Stimulated activated naive B cell treated with anti-CD40 and anti-IgM and Interleukin-4, amounts not matched to agents 10 μg/mL and 1 μg/mL and 100 μg/mL, for 72 hours (primary cell): ENCODE results near the gene ETS1.

Experiments used
- ATAC-seq, 2 donors: fragments of 150-1000 bp; cut with Tn5 transposase; replicated peaks; 2 replicates each; pipeline ENCODE4 v1.10.0; 2021; ENCODE audit warnings: moderate library complexity in 1 of 2
- DNase-seq: peaks from one replicate; pipeline ENCODE4 v3.0.0; 2021
- H3K27ac Mint-ChIP-seq: one replicate; pipeline ENCODE4 v1.8.0; 2022; ENCODE audit warnings: mild to moderate bottlenecking, mixed read lengths
- H3K27me3 Mint-ChIP-seq, 2 donors: one replicate each; pipeline ENCODE4 v1.8.0; 2022; ENCODE audit warnings: mixed read lengths in 2 of 2
- H3K36me3 Mint-ChIP-seq, 2 donors: one replicate each; pipeline ENCODE4 v1.8.0; 2022; ENCODE audit warnings: mixed read lengths in 2 of 2, mild to moderate bottlenecking in 1 of 2
- H3K4me1 Mint-ChIP-seq, 2 donors: one replicate each; pipeline ENCODE4 v1.8.0; 2022; ENCODE audit warnings: mixed read lengths in 2 of 2, mild to moderate bottlenecking in 1 of 2
- H3K4me3 Mint-ChIP-seq, 2 donors: one replicate each; pipeline ENCODE4 v1.8.0; 2022; ENCODE audit warnings: mild to moderate bottlenecking in 2 of 2, mixed read lengths in 2 of 2, moderate library complexity in 1 of 2
- H3K9me3 Mint-ChIP-seq, 2 donors: one replicate each; pipeline ENCODE4 v1.8.0; 2022; ENCODE audit warnings: mixed read lengths in 2 of 2, mild to moderate bottlenecking in 1 of 2

Gene ETS1

GRCh38 chr11:128492461-128492860, 94.9 kb downstream of the ETS1 start:
- H3K27me3 Mint-ChIP-seq = no peaks in the 10 kb centered on the region
- H3K9me3 Mint-ChIP-seq = peaks cover 0 to 4% of the 10 kb centered on the region in 2 donors
- ATAC-seq (no peak), DNase-seq (no peak)
- peaks cover 58 to 70% of the 10 kb centered on the region in 2 donors for H3K4me1 Mint-ChIP-seq
- no peak overlapping the region for H3K4me3 Mint-ChIP-seq
- peaks cover 46 to 59% of the 10 kb centered on the region in 2 donors for H3K36me3 Mint-ChIP-seq
- H3K27ac Mint-ChIP-seq = peak overlapping the region; percentile 89

DNA sequence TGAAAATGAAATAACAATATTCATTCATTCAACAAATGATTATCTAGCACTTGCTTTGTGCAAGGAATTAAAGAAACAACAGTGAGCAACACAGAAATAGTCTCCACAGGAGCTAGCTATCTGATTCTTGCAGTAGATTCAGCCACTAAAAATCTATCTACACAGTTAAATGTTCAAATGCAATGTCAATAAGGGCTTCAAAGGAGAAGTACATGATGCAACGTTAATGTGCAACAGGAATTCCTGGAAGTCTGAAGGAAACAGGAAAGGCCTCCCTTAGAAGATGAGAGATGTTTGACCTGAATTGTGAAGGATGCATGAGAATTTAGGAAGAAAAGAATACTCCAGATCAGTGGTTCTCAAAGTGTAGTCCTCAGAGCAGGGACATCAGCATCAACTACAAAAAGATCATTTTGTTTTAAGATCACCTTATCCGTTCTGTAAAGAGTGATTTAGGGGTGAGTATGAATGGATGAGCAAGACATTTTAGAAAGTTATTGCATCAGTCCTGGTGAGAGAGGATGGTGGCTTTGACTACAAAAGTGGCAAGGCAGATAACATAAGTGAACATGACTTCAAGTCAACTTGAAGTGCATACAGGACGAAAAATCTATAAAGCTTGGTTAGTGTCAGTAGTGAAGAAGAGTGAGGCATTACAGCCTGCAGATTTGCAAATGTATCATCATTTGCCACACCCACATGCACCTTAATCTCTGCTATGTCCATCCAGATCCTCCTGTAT, 96.0 kb downstream of the ETS1 start:
- DNase-seq (no peak), ATAC-seq (no peak)
- H3K27me3 Mint-ChIP-seq = no peaks in the 10 kb centered on the region
- H3K36me3 Mint-ChIP-seq = peaks cover 52 to 69% of the 10 kb centered on the region in 2 donors
- peaks cover 0 to 4% of the 10 kb centered on the region in 2 donors for H3K9me3 Mint-ChIP-seq
- peak overlapping the region; percentile 69 for H3K27ac Mint-ChIP-seq
- H3K4me3 Mint-ChIP-seq = no peak overlapping the region
- H3K4me1 Mint-ChIP-seq = peaks cover 51 to 63% of the 10 kb centered on the region in 2 donors

GRCh38 chr11:128490092-128490491, 97.3 kb downstream of the ETS1 start:
- Mint-ChIP-seq H3K4me1 (peaks cover 53 to 63% of the 10 kb centered on the region in 2 donors), H3K27ac (peak overlapping the region; percentile 77), H3K4me3 (no peak overlapping the region), H3K36me3 (peaks cover 59 to 75% of the 10 kb centered on the region in 2 donors), H3K27me3 (no peaks in the 10 kb centered on the region), H3K9me3 (peaks cover 0 to 1% of the 10 kb centered on the region in 2 donors)
- DNase-seq (no peak), ATAC-seq (no peak)

GRCh38 chr11:128488471-128488870, 98.9 kb downstream of the ETS1 start:
- Mint-ChIP-seq H3K4me3 (no peak overlapping the region), H3K27ac (peak overlapping the region; percentile 42), H3K9me3 (peaks cover 0 to 2% of the 10 kb centered on the region in 2 donors), H3K36me3 (peaks cover 65 to 84% of the 10 kb centered on the region in 2 donors), H3K27me3 (no peaks in the 10 kb centered on the region), H3K4me1 (peaks cover 56 to 66% of the 10 kb centered on the region in 2 donors)
- no peak for DNase-seq
- no peak for ATAC-seq

DNA sequence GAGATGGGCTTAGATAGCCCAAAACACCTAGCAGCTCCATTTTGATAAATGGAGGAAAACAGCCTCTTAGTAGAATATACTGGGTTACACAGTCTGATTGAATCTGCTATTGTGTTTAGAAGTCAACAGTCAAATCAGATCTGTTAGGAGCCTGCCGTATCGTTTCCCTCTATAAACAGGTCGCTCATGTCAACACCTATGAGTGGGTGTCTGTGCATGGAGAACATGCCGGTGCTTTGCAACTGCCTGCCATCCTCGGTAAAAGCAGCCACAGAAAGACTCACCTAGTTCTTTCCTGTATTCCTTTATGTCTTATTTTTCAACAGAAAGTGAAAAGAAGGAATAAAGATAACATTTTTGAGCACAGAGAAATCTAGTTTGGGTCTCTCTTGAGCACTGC, 99.4 kb downstream of the ETS1 start:
- H3K27me3 Mint-ChIP-seq = no peaks in the 10 kb centered on the region
- H3K4me1 Mint-ChIP-seq = peaks cover 56 to 66% of the 10 kb centered on the region in 2 donors
- ATAC-seq (no peak), DNase-seq (no peak)
- no peak overlapping the region for H3K4me3 Mint-ChIP-seq
- peaks cover 62 to 84% of the 10 kb centered on the region in 2 donors for H3K36me3 Mint-ChIP-seq
- H3K27ac Mint-ChIP-seq = peak overlapping the region; percentile 42
- H3K9me3 Mint-ChIP-seq = peaks cover 0 to 2% of the 10 kb centered on the region in 2 donors

DNA sequence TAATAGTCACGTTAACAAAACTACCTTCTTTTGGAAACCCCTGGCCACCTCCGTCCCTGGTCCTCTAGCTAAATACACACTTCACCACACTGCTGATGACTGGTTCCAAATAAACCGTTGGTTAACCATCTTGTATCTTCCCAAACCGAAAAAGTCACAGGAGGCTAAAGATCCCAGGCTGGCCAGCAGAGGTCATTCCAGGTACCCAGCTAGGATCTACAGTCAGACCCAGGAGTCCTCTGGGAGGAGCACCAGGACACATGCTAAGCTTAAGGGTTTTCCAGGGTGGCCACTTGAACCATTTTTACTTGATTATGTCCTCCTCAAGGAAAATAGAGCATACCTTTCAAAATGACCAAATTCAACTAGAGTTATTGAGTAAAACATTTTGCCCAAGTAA, 103.2 kb downstream of the ETS1 start:
- Mint-ChIP-seq H3K36me3 (peaks cover 66 to 80% of the 10 kb centered on the region in 2 donors), H3K4me3 (peak overlapping the region in 1 of 2 donors; percentile 26)

DNA sequence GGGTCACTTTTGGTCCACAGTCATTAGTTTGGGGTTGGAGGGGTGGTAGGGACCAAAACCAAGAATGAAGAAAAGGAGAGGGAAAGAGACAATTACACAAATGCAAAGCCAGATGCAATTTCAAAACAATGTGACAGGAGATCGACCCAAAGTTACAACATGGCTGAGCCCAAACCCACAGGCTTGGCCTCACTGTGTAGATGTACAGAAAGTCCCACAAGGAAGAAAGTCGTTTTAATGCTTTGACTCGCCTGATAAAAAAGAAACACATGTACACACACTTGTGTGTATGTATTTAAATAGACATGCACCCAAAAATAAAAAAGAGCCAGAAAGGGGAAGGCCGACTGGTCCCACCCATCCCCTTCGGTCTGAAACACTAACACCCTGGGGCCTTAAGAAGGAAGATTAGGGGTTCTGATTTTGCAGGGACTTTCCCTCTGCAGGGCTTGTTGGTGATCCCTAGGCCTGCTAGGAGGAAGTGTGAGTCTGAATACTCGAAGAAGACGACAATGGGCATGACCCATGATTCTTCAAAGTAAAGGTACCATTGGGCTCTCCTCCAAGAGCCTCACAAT, 104.1 kb downstream of the ETS1 start:
- Mint-ChIP-seq H3K4me1 (peaks cover 66 to 81% of the 10 kb centered on the region in 2 donors), H3K9me3 (peaks cover 0 to 2% of the 10 kb centered on the region in 2 donors), H3K27me3 (no peaks in the 10 kb centered on the region), H3K4me3 (peak overlapping the region; percentile 64 to 67), H3K36me3 (peaks cover 67 to 81% of the 10 kb centered on the region in 2 donors), H3K27ac (peak overlapping the region; percentile 85)
- DNase-seq (peak; percentile 77), ATAC-seq (peak; percentile 95 to 97)

More for the DNA sequence above, 103.2 kb downstream of the ETS1 start:
- peak overlapping the region; percentile 89 for H3K27ac Mint-ChIP-seq
- H3K27me3 Mint-ChIP-seq = no peaks in the 10 kb centered on the region
- peaks cover 61 to 72% of the 10 kb centered on the region in 2 donors for H3K4me1 Mint-ChIP-seq
- no peak for DNase-seq
- H3K9me3 Mint-ChIP-seq = peaks cover 0 to 2% of the 10 kb centered on the region in 2 donors
- peak in 1 of 2 donors; percentile 5 for ATAC-seq

- Mint-ChIP-seq H3K4me1 (peaks cover 70 to 87% of the 10 kb centered on the region in 2 donors), H3K9me3 (peaks cover 0 to 4% of the 10 kb centered on the region in 2 donors), H3K27me3 (no peaks in the 10 kb centered on the region), H3K4me3 (peak overlapping the region; percentile 64 to 67), H3K27ac (peak overlapping the region; percentile 85), H3K36me3 (peaks cover 72 to 88% of the 10 kb centered on the region in 2 donors)
- peak; percentile 13 to 26 for ATAC-seq
- no peak for DNase-seq
Observed at GRCh38 chr11:128482512-128483191, 104.7 kb downstream of the ETS1 start.

- Mint-ChIP-seq H3K4me1 (peaks cover 73 to 93% of the 10 kb centered on the region in 2 donors), H3K27ac (peak overlapping the region; percentile 85), H3K36me3 (peaks cover 76 to 91% of the 10 kb centered on the region in 2 donors), H3K9me3 (peaks cover 0 to 4% of the 10 kb centered on the region in 2 donors), H3K27me3 (no peaks in the 10 kb centered on the region), H3K4me3 (peak overlapping the region; percentile 47 to 64)
- no peak for DNase-seq
- no peak for ATAC-seq
Observed at GRCh38 chr11:128482092-128482491, 105.3 kb downstream of the ETS1 start.

- Mint-ChIP-seq H3K27ac (peak overlapping the region; percentile 42), H3K27me3 (no peaks in the 10 kb centered on the region), H3K36me3 (peaks cover 74 to 91% of the 10 kb centered on the region in 2 donors), H3K4me3 (no peak overlapping the region), H3K4me1 (peaks cover 75 to 95% of the 10 kb centered on the region in 2 donors), H3K9me3 (peaks cover 0 to 4% of the 10 kb centered on the region in 2 donors)
- ATAC-seq = no peak
- DNase-seq = no peak
Observed at GRCh38 chr11:128481135-128481534, 106.2 kb downstream of the ETS1 start.

DNA sequence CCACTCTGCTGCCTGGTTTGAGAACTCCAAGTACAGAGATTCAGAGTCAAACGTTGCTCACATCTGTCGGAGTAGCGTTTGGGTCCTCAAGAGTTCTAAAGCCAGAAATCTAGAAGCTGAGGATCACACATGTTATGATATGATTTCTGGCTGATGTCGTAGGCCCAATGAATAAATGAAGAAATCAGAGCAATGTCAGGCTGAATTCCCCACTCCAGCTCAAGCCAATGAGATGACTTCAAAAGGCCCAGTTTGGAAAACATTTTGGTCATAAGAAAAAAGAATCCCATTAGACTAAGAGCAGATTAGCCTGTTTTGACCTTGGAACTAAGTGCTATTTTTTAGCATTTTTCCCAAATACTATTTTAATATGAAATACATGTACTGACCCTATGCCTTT, 106.7 kb downstream of the ETS1 start:
- ATAC-seq = no peak
- Mint-ChIP-seq H3K4me3 (no peak overlapping the region), H3K27ac (peak overlapping the region; percentile 86), H3K27me3 (no peaks in the 10 kb centered on the region), H3K36me3 (peaks cover 75 to 91% of the 10 kb centered on the region in 2 donors), H3K9me3 (peaks cover 0 to 4% of the 10 kb centered on the region in 2 donors), H3K4me1 (peaks cover 76 to 95% of the 10 kb centered on the region in 2 donors)
- no peak for DNase-seq

DNA sequence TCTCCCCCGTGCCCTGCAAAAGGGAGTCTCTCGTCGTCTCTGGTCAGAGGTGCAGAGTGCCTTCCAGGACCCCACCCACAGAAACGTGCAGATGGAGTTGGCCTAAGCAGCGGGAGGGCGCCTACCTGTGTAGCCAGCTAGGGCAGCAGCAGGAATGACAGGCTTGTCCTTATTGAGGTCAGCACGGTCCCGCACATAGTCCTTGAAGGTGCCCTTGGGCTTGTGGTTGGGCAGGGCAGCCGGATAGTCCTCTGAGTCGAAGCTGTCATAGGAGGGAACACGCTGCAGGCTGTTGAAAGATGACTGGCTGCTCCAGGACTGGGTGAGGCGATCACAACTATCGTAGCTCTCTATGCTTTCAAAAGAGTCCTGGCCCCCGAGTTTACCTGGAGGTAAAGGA, 107.3 kb downstream of the ETS1 start:
- no peak for DNase-seq
- peak overlapping the region; percentile 86 for H3K27ac Mint-ChIP-seq
- peaks cover 69 to 88% of the 10 kb centered on the region in 2 donors for H3K36me3 Mint-ChIP-seq
- H3K4me1 Mint-ChIP-seq = peaks cover 75 to 95% of the 10 kb centered on the region in 2 donors
- peak overlapping the region in 1 of 2 donors; percentile 14 for H3K4me3 Mint-ChIP-seq
- ATAC-seq = no peak
- H3K9me3 Mint-ChIP-seq = peaks cover 0 to 4% of the 10 kb centered on the region in 2 donors
- no peaks in the 10 kb centered on the region for H3K27me3 Mint-ChIP-seq

DNA sequence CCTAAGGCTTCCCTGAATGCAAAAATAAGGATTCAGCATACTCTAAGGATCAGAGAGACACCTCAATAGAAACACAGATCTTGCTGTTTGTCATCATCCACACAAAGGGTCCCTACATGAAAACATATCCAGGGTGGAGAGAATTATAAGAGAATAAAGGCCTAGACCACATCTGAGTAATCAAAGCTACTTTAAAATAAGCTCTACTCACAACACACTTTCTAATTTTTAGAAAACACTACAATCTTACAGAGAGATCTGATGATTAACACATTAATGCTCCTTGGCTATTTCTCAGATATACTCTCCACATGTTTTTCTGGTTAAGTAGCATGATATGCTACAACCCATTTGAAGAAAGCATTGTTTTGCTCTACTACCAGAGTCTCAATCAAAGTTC, 108.2 kb downstream of the ETS1 start:
- ATAC-seq (no peak), DNase-seq (no peak)
- H3K4me3 Mint-ChIP-seq = no peak overlapping the region
- peak overlapping the region; percentile 86 for H3K27ac Mint-ChIP-seq
- no peaks in the 10 kb centered on the region for H3K27me3 Mint-ChIP-seq
- peaks cover 64 to 88% of the 10 kb centered on the region in 2 donors for H3K36me3 Mint-ChIP-seq
- peaks cover 77 to 95% of the 10 kb centered on the region in 2 donors for H3K4me1 Mint-ChIP-seq
- H3K9me3 Mint-ChIP-seq = peaks cover 0 to 1% of the 10 kb centered on the region in 2 donors

DNA sequence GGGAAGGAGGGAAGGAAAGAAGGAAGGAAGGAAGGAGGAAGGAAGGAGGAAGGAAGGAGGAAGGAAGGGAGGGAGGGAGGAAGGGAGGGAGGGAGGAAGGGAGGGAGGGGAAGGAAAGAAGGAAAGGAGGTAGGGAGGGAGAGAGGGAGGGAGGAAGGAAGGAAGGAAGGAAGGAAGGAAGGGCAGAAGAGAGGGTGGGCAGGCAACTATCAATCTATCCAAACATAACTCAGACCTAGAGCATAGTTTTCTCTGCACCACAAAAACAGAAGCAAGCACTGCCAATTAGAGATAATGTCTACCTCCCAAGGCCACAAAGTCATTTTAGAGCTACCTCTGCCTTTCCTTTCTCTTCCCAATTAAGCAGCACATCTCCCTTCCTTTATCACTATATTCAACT, 109.1 kb downstream of the ETS1 start:
- Mint-ChIP-seq H3K9me3 (peaks cover 0 to 1% of the 10 kb centered on the region in 2 donors), H3K27me3 (no peaks in the 10 kb centered on the region), H3K4me1 (peaks cover 76 to 95% of the 10 kb centered on the region in 2 donors), H3K4me3 (peak overlapping the region in 1 of 2 donors; percentile 25), H3K36me3 (peaks cover 70 to 87% of the 10 kb centered on the region in 2 donors), H3K27ac (peak overlapping the region; percentile 86)
- no peak for DNase-seq
- no peak for ATAC-seq
